K562 (cell line): Measurements from ENCODE around the gene FASN. TPM values are rescaled to one million over a fixed set of nuclear protein-coding genes. Genes with fewer than 3 reads are reported as not detected.

ENCODE experiments used
- CHCHD3 ChIP-seq: fragments of 250-450 bp; sonication (Bioruptor Pico); IDR thresholded peaks from 2 replicates; pipeline ENCODE4 v2.1.2; 2022; ENCODE audit warnings: mild to moderate bottlenecking
- GABPB2 ChIP-seq: fragments of 250-450 bp; sonication (Bioruptor Pico); conservative IDR thresholded peaks from 2 replicates; pipeline ENCODE4 v1.5.1; 2021; ENCODE audit warnings: mild to moderate bottlenecking
- GTF2B ChIP-seq: IDR thresholded peaks from 2 replicates; pipeline ENCODE4 v1.6.1; 2011; ENCODE audit not compliant: insufficient read length; ENCODE audit errors: extremely low read depth
- KAT7 ChIP-seq: sonication (generic); formaldehyde crosslinking; IDR thresholded peaks from 2 replicates; pipeline ENCODE4 v1.8.0; 2022; ENCODE audit warnings: missing genetic modification reagents, mild to moderate bottlenecking, borderline replicate concordance
- KDM1A ChIP-seq, 2 experiments: fragments of 450-650 bp; IDR thresholded peaks; 2 replicates each; pipeline ENCODE4 v1.6.1; 2016; ENCODE audit warnings: mild to moderate bottlenecking in 2 of 2
- NCOR1 ChIP-seq: fragments of 450-650 bp; IDR thresholded peaks from 2 replicates; pipeline ENCODE4 v1.6.1; 2016; ENCODE audit warnings: mild to moderate bottlenecking, moderate library complexity
- NR2C1 ChIP-seq, 2 experiments: fragments of 450-650 bp; IDR thresholded peaks; 2 replicates each; pipeline ENCODE4 v1.6.1; 2017; ENCODE audit warnings: mild to moderate bottlenecking in 2 of 2, antibody characterized with exemption in 1 of 2, inconsistent platforms in 1 of 2, missing compliant biosample characterization in 1 of 2, missing genetic modification characterization in 1 of 2
- PURB ChIP-seq: sonication (generic); formaldehyde crosslinking; IDR thresholded peaks from 2 replicates; pipeline ENCODE4 v1.9.0; 2021; ENCODE audit warnings: low read depth, mild to moderate bottlenecking, missing genetic modification reagents
- SRSF9 ChIP-seq: fragments of 200-400 bp; formaldehyde crosslinking; IDR thresholded peaks from 2 replicates; pipeline ENCODE4 v1.6.1; 2017; ENCODE audit warnings: low read depth, low read length, borderline replicate concordance
- SUPT5H ChIP-seq: fragments of 450-650 bp; IDR thresholded peaks from 2 replicates; pipeline ENCODE4 v1.6.1; 2016
- TEAD1 ChIP-seq, 2 experiments: fragments of 450-650 bp in 1 of 2; sonication (generic) in 1 of 2; formaldehyde crosslinking; IDR thresholded peaks; 2 replicates each; pipeline versions ENCODE4 v1.4.0 to v1.8.0; 2020 to 2022; ENCODE audit warnings: mild to moderate bottlenecking in 2 of 2, missing genetic modification reagents in 1 of 2
- XRCC5 ChIP-seq: fragments of 200-400 bp; formaldehyde crosslinking; IDR thresholded peaks from 2 replicates; pipeline ENCODE4 v1.6.1; 2017; ENCODE audit warnings: low read depth, mild to moderate bottlenecking, low read length
- ZNF551 ChIP-seq: fragments of 250-450 bp; sonication (Bioruptor Pico); IDR thresholded peaks from 2 replicates; pipeline ENCODE4 v1.5.0; 2021; ENCODE audit warnings: mild to moderate bottlenecking, moderate library complexity
- polyA plus RNA-seq, 8 experiments: library from polyadenylated mRNA; depleted of rRNA in 4 of 8; stranded (reverse) in 5 of 8; unstranded in 3 of 8; fragments of >200 nt; fragmentation: Nextera tagmentation in 2 of 8; fragmentation: Illumina TruSeq in 1 of 8; extraction: Ambion mirVana in 2 of 8; extraction: Trizol in 1 of 8; gene quantifications; 2 replicates each; pipeline versions ENCODE4 v1.2.1 to v1.2.3, GENCODE V29; 2011 to 2014; ENCODE audit warnings: inconsistent platforms in 1 of 8, missing spikeins in 1 of 8
- total RNA-seq, 7 experiments: library from RNA; depleted of rRNA in 6 of 7; stranded (reverse); fragments of >200 nt in 6 of 7; fragmentation: Illumina TruSeq in 2 of 7; extraction: Trizol in 2 of 7; gene quantifications; 2 replicates each; pipeline versions ENCODE4 v1.2.1 to v1.2.3, GENCODE V29; 2011 to 2021; ENCODE audit warnings: low replicate concordance in 1 of 7
- TF ChIP-seq, protein P1 (sequence below): fragments of 250-450 bp; sonication (Bioruptor Pico); IDR thresholded peaks from 2 replicates; pipeline ENCODE4 v1.8.0; 2021; ENCODE audit warnings: borderline replicate concordance, mild to moderate bottlenecking, moderate library complexity; ENCODE audit not compliant: poor library complexity, severe bottlenecking
- TF ChIP-seq, protein P2 (sequence below): sonication (generic); formaldehyde crosslinking; IDR thresholded peaks from 2 replicates; pipeline ENCODE4 v1.8.0; 2022; ENCODE audit warnings: missing genetic modification reagents, mild to moderate bottlenecking, moderate library complexity, borderline replicate concordance

Gene FASN
- total and polyA plus RNA-seq, 9 of the 15 experiments (the other 6 are each of a cell fraction or from before 2014, with no cell fraction given) = 0.15 to 663 (median 49.9) TPM

GRCh38 chr17:82076785-82077591 is 21.0 kb downstream of the FASN start (continued):
- TF ChIP-seq, protein P1, sequence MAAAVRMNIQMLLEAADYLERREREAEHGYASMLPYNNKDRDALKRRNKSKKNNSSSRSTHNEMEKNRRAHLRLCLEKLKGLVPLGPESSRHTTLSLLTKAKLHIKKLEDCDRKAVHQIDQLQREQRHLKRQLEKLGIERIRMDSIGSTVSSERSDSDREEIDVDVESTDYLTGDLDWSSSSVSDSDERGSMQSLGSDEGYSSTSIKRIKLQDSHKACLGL (CRISPR knock-in tag) = no peak
- no peak for TF ChIP-seq KDM1A (IDR thresholded peaks at IDR 0.05)
- 0 out of 2 replicates have a peak, but pooled peaks have one; percentile 31 for TF ChIP-seq XRCC5
- no peak for TF ChIP-seq CHCHD3 (CRISPR knock-in tag)
- TF ChIP-seq PURB (CRISPR knock-in tag) = no peak
- TF ChIP-seq TEAD1 (CRISPR knock-in tag; IDR thresholded peaks at IDR 0.05) = no peak
- no peak for TF ChIP-seq SRSF9
- no peak for TF ChIP-seq GABPB2 (CRISPR knock-in tag)
- TF ChIP-seq SUPT5H = peak; percentile 13
- 0 out of 2 replicates have a peak, but pooled peaks have one; percentile 18 for TF ChIP-seq NCOR1
- TF ChIP-seq, protein P2, sequence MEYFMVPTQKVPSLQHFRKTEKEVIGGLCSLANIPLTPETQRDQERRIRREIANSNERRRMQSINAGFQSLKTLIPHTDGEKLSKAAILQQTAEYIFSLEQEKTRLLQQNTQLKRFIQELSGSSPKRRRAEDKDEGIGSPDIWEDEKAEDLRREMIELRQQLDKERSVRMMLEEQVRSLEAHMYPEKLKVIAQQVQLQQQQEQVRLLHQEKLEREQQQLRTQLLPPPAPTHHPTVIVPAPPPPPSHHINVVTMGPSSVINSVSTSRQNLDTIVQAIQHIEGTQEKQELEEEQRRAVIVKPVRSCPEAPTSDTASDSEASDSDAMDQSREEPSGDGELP (CRISPR knock-in tag) = 0 out of 2 replicates have a peak, but pooled peaks have one; percentile 9
- no peak for TF ChIP-seq ZNF551
- TF ChIP-seq NR2C1 (IDR thresholded peaks at IDR 0.05) = no peak
- no peak for TF ChIP-seq NR2C1 (tag; IDR thresholded peaks at IDR 0.05)
- TF ChIP-seq GTF2B = no peak
- TF ChIP-seq KAT7 (CRISPR knock-in tag) = no peak
